Common myeloid progenitor, CD34-positive (primary cell): ENCODE measurements around the gene SH3GL2.

ENCODE experiments used
- CTCF ChIA-PET: fragments of 350-600 bp; sonication (Branson Sonifier 250); formaldehyde crosslinking; loops from one replicate; lab custom pipeline; 2021; ENCODE audit warnings: antibody characterized with exemption; lab: Charles Lee
- POLR2A ChIA-PET: fragments of 350-600 bp; sonication (Branson Sonifier 250); formaldehyde crosslinking; loops from one replicate; lab custom pipeline; 2021; ENCODE audit warnings: antibody characterized with exemption; lab: Charles Lee
- DNase-seq, 3 donors: peaks; one replicate each; pipeline versions ENCODE4 v3.0.0 to v3.0.0-alpha.2; 2013
- H3K27ac ChIP-seq, 2 experiments: 1 replicate in 1 of 2; 2 replicates in 1 of 2; pipeline ENCODE4 v1.7.0; 2013; ENCODE audit warnings: inconsistent platforms in 2 of 2, low read length in 2 of 2, mild to moderate bottlenecking in 2 of 2, low read depth in 1 of 2, moderate library complexity in 1 of 2; ENCODE audit not compliant: severe bottlenecking in 2 of 2, insufficient read depth in 1 of 2, poor library complexity in 1 of 2
- H3K27me3 ChIP-seq, 5 experiments: replicated peaks in 2 of 5; 1 replicate in 3 of 5; 2 replicates in 2 of 5; pipeline versions ENCODE4 v1.6.1 to v1.7.0; 2013; ENCODE audit warnings: low read length in 4 of 5, mild to moderate bottlenecking in 2 of 5, moderate library complexity in 2 of 5, inconsistent platforms in 1 of 5; ENCODE audit not compliant: insufficient read depth in 5 of 5, control insufficient read depth in 4 of 5
- H3K36me3 ChIP-seq, 4 experiments: 1 replicate in 2 of 4; 2 replicates in 2 of 4; pipeline versions ENCODE4 v1.6.1 to v1.7.0; 2013; ENCODE audit warnings: low read length in 3 of 4, control low read depth in 1 of 4, mild to moderate bottlenecking in 1 of 4; ENCODE audit not compliant: control insufficient read depth in 4 of 4, insufficient read depth in 4 of 4
- H3K4me1 ChIP-seq, 4 experiments: 1 replicate in 3 of 4; 2 replicates in 1 of 4; pipeline versions ENCODE4 v1.6.1 to v1.7.1; 2013; ENCODE audit warnings: low read length in 3 of 4, mild to moderate bottlenecking in 3 of 4, control low read depth in 1 of 4, inconsistent platforms in 1 of 4, moderate library complexity in 1 of 4; ENCODE audit not compliant: control insufficient read depth in 4 of 4, insufficient read depth in 4 of 4; ENCODE audit errors: control extremely low read depth in 1 of 4
- H3K4me3 ChIP-seq, 7 experiments: 1 replicate in 4 of 7; 2 replicates in 3 of 7; pipeline versions ENCODE4 v1.5.1 to v1.7.0; 2013; ENCODE audit warnings: mild to moderate bottlenecking in 7 of 7, low read length in 6 of 7, moderate library complexity in 6 of 7, inconsistent platforms in 2 of 7, low read depth in 2 of 7, control low read depth in 1 of 7; ENCODE audit not compliant: insufficient read depth in 4 of 7, control insufficient read depth in 1 of 7; ENCODE audit errors: extremely low read depth in 1 of 7
- H3K9me3 ChIP-seq, 5 experiments: 1 replicate in 4 of 5; 2 replicates in 1 of 5; pipeline versions ENCODE4 v1.6.1 to v1.7.1; 2013; ENCODE audit warnings: low read length in 4 of 5, mild to moderate bottlenecking in 2 of 5, inconsistent platforms in 1 of 5, low read depth in 1 of 5, moderate library complexity in 1 of 5; ENCODE audit not compliant: control insufficient read depth in 4 of 5, insufficient read depth in 2 of 5; ENCODE audit errors: control extremely low read depth in 1 of 5
- WGBS: methylation state at CpG from one replicate; pipeline ENCODE4 v1.1.5; 2013; ENCODE audit not compliant: insufficient coverage; 5-methylcytosine and 5-hydroxymethylcytosine counted together

The SH3GL2 gene

DNA sequence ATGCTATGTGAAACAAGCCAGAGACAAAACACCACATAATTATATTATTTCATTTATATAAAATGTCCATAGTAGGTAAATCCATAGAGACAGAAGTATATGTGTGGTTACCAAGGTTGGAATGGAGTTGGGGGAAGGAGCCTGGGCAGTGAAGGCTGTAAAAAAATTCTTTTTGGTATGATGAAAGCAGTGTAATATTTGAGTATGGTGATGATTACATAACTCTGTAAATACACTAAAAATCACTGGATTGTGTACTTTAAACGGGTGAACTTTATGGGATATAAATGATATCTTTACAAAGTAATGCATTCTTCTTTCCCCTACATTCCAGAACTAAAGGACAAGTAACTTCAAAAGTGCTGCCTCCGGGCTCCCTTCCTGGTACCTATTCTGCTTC is 155.8 kb downstream of the SH3GL2 start:
- Histone ChIP-seq H3K9me3 (no peaks in the 10 kb centered on the region), H3K27me3 (no peaks in the 10 kb centered on the region), H3K4me3 (no peak overlapping the region), H3K27ac (no peak overlapping the region), H3K36me3 (no peaks in the 10 kb centered on the region), H3K4me1 (no peaks in the 10 kb centered on the region)
- 86% methylated on average over 1 of the region's 2 CpGs for WGBS
- POLR2A ChIA-PET: no interaction called here
- CTCF ChIA-PET: no interaction called here
- no peak for DNase-seq

DNA sequence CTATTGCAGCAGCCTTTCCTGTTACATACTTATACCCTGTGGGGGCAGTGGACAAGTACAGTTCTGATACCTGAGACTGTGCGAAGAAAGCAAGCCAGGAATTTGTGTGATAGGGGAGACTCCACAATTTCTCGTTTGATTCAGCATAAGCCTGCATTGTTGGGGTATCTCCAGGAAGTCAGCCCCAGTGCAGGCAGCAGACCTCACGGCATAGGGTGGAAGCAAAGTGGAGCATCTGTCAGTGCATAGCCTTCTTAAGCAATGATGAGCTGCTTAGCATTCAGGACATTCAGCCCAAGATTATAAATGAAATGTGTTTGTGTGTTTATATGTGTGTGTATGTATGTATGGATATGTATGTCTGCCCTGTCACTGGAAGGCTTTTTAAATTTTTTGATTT is 157.0 kb downstream of the SH3GL2 start:
- POLR2A ChIA-PET: no interaction called here
- CTCF ChIA-PET: no interaction called here
- H3K27me3 ChIP-seq: no peaks in the 10 kb centered on the region

DNA sequence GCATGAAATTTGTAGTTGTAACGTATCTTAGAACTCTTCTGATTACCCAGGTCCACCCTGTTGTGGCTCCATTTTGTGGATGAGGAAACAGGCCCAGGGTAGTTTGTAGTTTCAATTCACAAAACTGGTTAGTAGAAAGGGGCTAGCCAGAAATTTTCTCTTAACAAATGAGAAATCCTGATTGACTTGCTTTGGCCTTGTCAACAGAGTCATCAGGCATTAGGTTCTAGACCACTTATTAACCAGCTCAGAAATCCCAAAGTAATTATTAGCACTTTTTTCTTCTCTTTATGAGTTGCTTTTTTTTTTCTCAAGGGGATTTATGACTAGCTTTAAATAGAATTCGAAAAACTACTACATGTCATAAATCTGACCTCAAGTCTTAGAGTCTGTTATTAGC is 160.2 kb downstream of the SH3GL2 start:
- ChIA-PET CTCF (no interaction called here), POLR2A (no interaction called here)
- no peaks in the 10 kb centered on the region for H3K4me1 ChIP-seq
- no peak overlapping the region for H3K4me3 ChIP-seq
- no peaks in the 10 kb centered on the region for H3K36me3 ChIP-seq
- no peak for DNase-seq
- H3K27ac ChIP-seq: no peak overlapping the region
- no peaks in the 10 kb centered on the region for H3K9me3 ChIP-seq
- WGBS: no CpG with 5 or more reads among the region's 2 CpGs
- no peaks in the 10 kb centered on the region for H3K27me3 ChIP-seq

More for the DNA sequence above, 157.0 kb downstream of the SH3GL2 start:
- Histone ChIP-seq H3K9me3 (no peaks in the 10 kb centered on the region), H3K4me3 (no peak overlapping the region), H3K36me3 (no peaks in the 10 kb centered on the region), H3K27ac (no peak overlapping the region), H3K4me1 (no peaks in the 10 kb centered on the region)
- WGBS: 97% methylated on average over 3 of the region's 3 CpGs
- no peak for DNase-seq

DNA sequence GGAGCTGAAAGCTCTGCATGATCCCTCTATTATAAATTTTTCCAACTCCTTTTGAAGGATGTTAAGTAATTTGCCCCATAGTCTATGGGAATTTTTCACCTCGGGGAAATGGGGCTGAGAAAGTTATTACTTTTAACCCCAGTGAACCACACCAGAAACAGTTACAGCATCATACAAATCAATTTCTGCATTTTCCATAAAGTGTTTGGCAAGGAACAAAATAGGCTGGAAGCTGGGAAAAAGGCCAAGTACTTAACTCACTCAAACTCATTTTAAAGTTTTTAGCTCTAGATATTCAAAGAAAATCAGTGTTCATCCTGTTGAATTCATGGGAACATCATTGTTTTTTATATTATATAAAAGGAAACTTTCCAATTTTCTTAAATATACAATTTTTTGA is 160.9 kb downstream of the SH3GL2 start:
- H3K27ac ChIP-seq: no peak overlapping the region
- no peaks in the 10 kb centered on the region for H3K4me1 ChIP-seq
- H3K36me3 ChIP-seq: no peaks in the 10 kb centered on the region
- no peaks in the 10 kb centered on the region for H3K9me3 ChIP-seq
- ChIA-PET POLR2A (no interaction called here), CTCF (interaction anchor here (0.7 kb wide), 1 partner anchor 18 kb away, joined by 3 read pairs; no protein-coding TSS in a partner anchor)
- no peak overlapping the region for H3K4me3 ChIP-seq
- DNase-seq: no peak
- no CpG with 5 or more reads among the region's 1 CpG for WGBS
- H3K27me3 ChIP-seq: no peaks in the 10 kb centered on the region

DNA sequence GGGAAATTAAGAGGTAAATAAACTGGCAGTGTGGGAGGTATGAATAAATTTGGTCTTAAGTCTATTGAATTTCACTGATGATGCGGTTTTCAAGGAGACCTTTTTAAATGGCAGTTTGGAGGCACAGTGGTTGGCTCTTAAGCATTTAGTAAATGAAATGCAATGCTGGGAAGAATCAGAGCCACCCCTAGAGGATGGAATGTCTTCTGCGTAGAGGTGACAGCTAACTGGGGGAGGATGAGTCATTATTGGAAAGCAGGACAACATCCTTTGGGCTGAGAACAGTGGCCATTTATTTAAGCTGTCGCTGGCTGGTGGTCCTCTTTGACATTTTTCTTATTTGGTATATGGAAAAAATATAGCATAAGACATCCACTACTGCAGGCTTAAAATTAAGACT is 163.2 kb downstream of the SH3GL2 start:
- H3K36me3 ChIP-seq: no peaks in the 10 kb centered on the region
- POLR2A ChIA-PET: no interaction called here
- no peaks in the 10 kb centered on the region for H3K4me1 ChIP-seq
- 95% methylated on average over 2 of the region's 3 CpGs for WGBS
- H3K27me3 ChIP-seq: no peaks in the 10 kb centered on the region
- no peak overlapping the region for H3K27ac ChIP-seq
- CTCF ChIA-PET: no interaction called here
- no peak overlapping the region for H3K4me3 ChIP-seq
- H3K9me3 ChIP-seq: no peaks in the 10 kb centered on the region
- no peak for DNase-seq

DNA sequence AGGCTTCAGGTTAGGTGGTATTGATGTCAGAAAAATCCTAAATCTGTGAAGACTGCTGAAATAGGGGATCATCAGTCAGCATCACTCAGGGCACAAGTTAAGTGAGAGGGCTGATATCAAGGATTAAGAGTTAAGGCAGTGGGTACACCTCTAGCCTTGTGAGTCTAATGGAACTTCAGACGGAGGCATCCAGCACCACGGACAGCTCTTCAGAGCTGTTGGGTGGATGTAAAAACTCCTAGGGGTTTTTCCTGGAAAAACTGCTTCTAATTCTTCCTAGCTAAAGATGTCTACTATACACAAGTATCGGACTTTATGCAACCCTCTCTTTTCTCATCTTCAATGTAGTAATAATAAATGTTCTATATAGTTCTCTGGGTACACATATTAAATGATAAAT is 165.9 kb downstream of the SH3GL2 start:
- WGBS: no CpG with 5 or more reads among the region's 3 CpGs
- POLR2A ChIA-PET: no interaction called here
- no peaks in the 10 kb centered on the region for H3K27me3 ChIP-seq
- H3K4me1 ChIP-seq: no peaks in the 10 kb centered on the region
- no peak for DNase-seq
- H3K4me3 ChIP-seq: no peak overlapping the region
- no peaks in the 10 kb centered on the region for H3K9me3 ChIP-seq
- no peak overlapping the region for H3K27ac ChIP-seq
- no peaks in the 10 kb centered on the region for H3K36me3 ChIP-seq
- CTCF ChIA-PET: no interaction called here

DNA sequence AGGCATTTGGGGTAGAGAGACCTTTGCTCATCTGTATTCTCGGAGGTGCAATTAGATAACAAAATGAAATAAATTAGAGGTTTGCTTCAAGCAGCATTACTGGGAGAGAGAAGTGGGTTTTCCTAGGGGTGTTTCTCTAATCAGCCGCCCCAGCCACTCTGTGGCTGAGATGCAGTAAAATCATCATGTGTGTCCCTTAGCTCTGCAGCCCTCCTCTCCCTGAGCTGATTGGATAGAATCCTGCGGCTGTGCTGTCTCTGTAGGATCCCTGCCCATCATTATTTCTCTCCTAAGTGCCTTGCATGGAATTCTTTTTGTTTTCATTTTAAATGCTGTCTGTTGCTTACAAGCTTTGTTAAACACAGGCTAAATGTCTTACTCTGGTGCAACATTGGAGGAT is 171.4 kb downstream of the SH3GL2 start:
- no peak for DNase-seq
- CTCF ChIA-PET: no interaction called here

More for the DNA sequence above, 171.4 kb downstream of the SH3GL2 start:
- Histone ChIP-seq H3K27me3 (no peaks in the 10 kb centered on the region), H3K27ac (no peak overlapping the region), H3K36me3 (no peaks in the 10 kb centered on the region), H3K4me1 (no peaks in the 10 kb centered on the region), H3K4me3 (no peak overlapping the region), H3K9me3 (no peaks in the 10 kb centered on the region)
- POLR2A ChIA-PET: no interaction called here
- 100% methylated on average over 1 of the region's 3 CpGs for WGBS
